ENCODE measurements around the gene CDK6.

CDK6 gene

GRCh38 chr7:92631067-92631849 lies 205.1 kb downstream of the CDK6 start:
- peak; percentile 72 for DNase-seq (ENCODE audit: low read depth)
- no peak overlapping the region; the same call in 1 of the 2 replicates for H3K4me3 ChIP-seq (ENCODE audit: low read depth, low read length)
- no peak for TF ChIP-seq CTCF (IDR thresholded peaks at IDR 0.05; ENCODE audit: insufficient read depth, low read depth, low read length, missing control alignments)

- no peak for DNase-seq (ENCODE audit: low read depth)
- TF ChIP-seq CTCF (IDR thresholded peaks at IDR 0.05; ENCODE audit: insufficient read depth, low read depth, low read length, missing control alignments), result no peak
- H3K4me3 ChIP-seq (ENCODE audit: low read depth, low read length), result no peak overlapping the region
These were observed 206.6 kb downstream of the CDK6 start for GRCh38 chr7:92629779-92630178.

- no peak for DNase-seq (ENCODE audit: low read depth)
- TF ChIP-seq CTCF (IDR thresholded peaks at IDR 0.05; ENCODE audit: insufficient read depth, low read depth, low read length, missing control alignments), result no peak
These were observed 208.4 kb downstream of the CDK6 start for GRCh38 chr7:92627956-92628355.

GRCh38 chr7:92626281-92626809 lies 210.0 kb downstream of the CDK6 start:
- no peak for DNase-seq (ENCODE audit: low read depth)
- TF ChIP-seq CTCF (IDR thresholded peaks at IDR 0.05; ENCODE audit: insufficient read depth, low read depth, low read length, missing control alignments), result no peak
- no peak overlapping the region for H3K4me3 ChIP-seq (ENCODE audit: low read depth, low read length)

More at GRCh38 chr7:92627956-92628355, 208.4 kb downstream of the CDK6 start:
- H3K4me3 ChIP-seq (ENCODE audit: low read depth, low read length), result no peak overlapping the region

GRCh38 chr7:92625617-92626016 lies 210.8 kb downstream of the CDK6 start:
- no peak for DNase-seq (ENCODE audit: low read depth)
- TF ChIP-seq CTCF (IDR thresholded peaks at IDR 0.05; ENCODE audit: insufficient read depth, low read depth, low read length, missing control alignments), result no peak
- H3K4me3 ChIP-seq (ENCODE audit: low read depth, low read length), result no peak overlapping the region

GRCh38 chr7:92624298-92624996 lies 211.9 kb downstream of the CDK6 start:
- no peak overlapping the region for H3K4me3 ChIP-seq (ENCODE audit: low read depth, low read length)
- no peak for TF ChIP-seq CTCF (IDR thresholded peaks at IDR 0.05; ENCODE audit: insufficient read depth, low read depth, low read length, missing control alignments)
- no peak for DNase-seq (ENCODE audit: low read depth)

Data from GM12865 (cell line).